Type B pancreatic cell (in vitro differentiated cells): Measurements from ENCODE around the gene AKAP10. TPM values are rescaled to one million over a fixed set of nuclear protein-coding genes. Genes with fewer than 3 reads are reported as not detected.

Source experiments
- DNase-seq: peaks from one replicate; pipeline ENCODE4 v3.0.0; 2021; ENCODE audit warnings: mixed read lengths; ENCODE audit not compliant: unreplicated experiment; ENCODE audit errors: extremely low spot score
- H3K27ac Mint-ChIP-seq: 2 replicates; pipeline ENCODE4 v1.8.0; 2021; ENCODE audit warnings: mild to moderate bottlenecking, mixed read lengths
- H3K27me3 Mint-ChIP-seq: 2 replicates; pipeline ENCODE4 v1.8.0; 2021; ENCODE audit warnings: mixed read lengths
- H3K36me3 Mint-ChIP-seq: 2 replicates; pipeline ENCODE4 v1.8.0; 2021; ENCODE audit warnings: mixed read lengths
- H3K4me1 Mint-ChIP-seq: one replicate; pipeline ENCODE4 v1.8.0; 2021; ENCODE audit warnings: mixed read lengths; ENCODE audit not compliant: unreplicated experiment
- H3K4me3 Mint-ChIP-seq: 2 replicates; pipeline ENCODE4 v1.8.0; 2021; ENCODE audit warnings: mild to moderate bottlenecking, mixed read lengths
- H3K9me3 Mint-ChIP-seq: 2 replicates; pipeline ENCODE4 v1.8.0; 2021; ENCODE audit warnings: mixed read lengths
- total RNA-seq: library from RNA; stranded (reverse); gene quantifications from 2 replicates; pipeline ENCODE4 v1.2.1, GENCODE V29; 2021; ENCODE audit warnings: low replicate concordance
- TF ChIP-seq, protein P1 (sequence below): fragments of 200-600 bp; sonication (generic); conservative IDR thresholded peaks from 2 replicates; pipeline ENCODE4 v1.5.0; 2021; ENCODE audit warnings: antibody characterized with exemption, mild to moderate bottlenecking

Gene AKAP10
- total RNA-seq, 1 donor from 2014 or later, result 30.3 TPM

DNA sequence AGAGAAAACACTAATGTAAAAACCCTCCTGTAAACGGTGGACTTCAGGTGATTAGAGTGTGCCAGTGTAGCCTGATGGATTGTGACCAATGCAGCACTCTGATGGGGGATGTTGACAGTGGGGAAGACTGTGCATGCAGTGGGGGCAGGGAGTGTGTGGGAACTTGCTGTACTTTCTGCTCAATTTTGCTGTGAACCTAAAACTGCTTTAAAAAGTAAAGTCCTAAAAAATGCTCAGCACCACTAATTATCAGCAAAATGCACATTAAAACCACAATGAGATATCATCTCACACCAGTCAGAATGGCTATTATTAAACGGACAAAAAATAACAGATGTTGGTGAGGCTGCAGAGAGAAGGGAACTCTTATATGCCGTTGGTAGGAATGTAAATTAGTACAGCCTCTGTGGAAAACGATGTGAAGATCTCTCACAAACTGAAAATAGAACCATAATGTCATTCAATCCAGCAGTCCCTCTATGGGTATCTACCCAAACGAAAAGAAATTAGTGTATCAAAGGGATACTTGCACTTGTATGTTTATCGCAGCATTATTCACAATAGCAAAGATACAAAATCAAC, 100.2 kb downstream of the AKAP10 start:
- no peaks in the 10 kb centered on the region for H3K9me3 Mint-ChIP-seq
- no peak overlapping the region for H3K4me3 Mint-ChIP-seq
- no peaks in the 10 kb centered on the region for H3K27me3 Mint-ChIP-seq
- DNase-seq, result no peak
- TF ChIP-seq, protein P1, sequence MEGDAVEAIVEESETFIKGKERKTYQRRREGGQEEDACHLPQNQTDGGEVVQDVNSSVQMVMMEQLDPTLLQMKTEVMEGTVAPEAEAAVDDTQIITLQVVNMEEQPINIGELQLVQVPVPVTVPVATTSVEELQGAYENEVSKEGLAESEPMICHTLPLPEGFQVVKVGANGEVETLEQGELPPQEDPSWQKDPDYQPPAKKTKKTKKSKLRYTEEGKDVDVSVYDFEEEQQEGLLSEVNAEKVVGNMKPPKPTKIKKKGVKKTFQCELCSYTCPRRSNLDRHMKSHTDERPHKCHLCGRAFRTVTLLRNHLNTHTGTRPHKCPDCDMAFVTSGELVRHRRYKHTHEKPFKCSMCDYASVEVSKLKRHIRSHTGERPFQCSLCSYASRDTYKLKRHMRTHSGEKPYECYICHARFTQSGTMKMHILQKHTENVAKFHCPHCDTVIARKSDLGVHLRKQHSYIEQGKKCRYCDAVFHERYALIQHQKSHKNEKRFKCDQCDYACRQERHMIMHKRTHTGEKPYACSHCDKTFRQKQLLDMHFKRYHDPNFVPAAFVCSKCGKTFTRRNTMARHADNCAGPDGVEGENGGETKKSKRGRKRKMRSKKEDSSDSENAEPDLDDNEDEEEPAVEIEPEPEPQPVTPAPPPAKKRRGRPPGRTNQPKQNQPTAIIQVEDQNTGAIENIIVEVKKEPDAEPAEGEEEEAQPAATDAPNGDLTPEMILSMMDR, result no peak
- H3K27ac Mint-ChIP-seq, result no peak overlapping the region
- no peaks in the 10 kb centered on the region for H3K4me1 Mint-ChIP-seq
- H3K36me3 Mint-ChIP-seq, result no peaks in the 10 kb centered on the region

GRCh38 chr17:19876529-19877161, 101.0 kb downstream of the AKAP10 start:
- no peaks in the 10 kb centered on the region for H3K27me3 Mint-ChIP-seq
- TF ChIP-seq, protein P1, result no peak
- no peaks in the 10 kb centered on the region for H3K9me3 Mint-ChIP-seq
- no peak for DNase-seq
- H3K4me3 Mint-ChIP-seq, result no peak overlapping the region
- no peaks in the 10 kb centered on the region for H3K36me3 Mint-ChIP-seq
- no peak overlapping the region for H3K27ac Mint-ChIP-seq
- H3K4me1 Mint-ChIP-seq, result no peaks in the 10 kb centered on the region

DNA sequence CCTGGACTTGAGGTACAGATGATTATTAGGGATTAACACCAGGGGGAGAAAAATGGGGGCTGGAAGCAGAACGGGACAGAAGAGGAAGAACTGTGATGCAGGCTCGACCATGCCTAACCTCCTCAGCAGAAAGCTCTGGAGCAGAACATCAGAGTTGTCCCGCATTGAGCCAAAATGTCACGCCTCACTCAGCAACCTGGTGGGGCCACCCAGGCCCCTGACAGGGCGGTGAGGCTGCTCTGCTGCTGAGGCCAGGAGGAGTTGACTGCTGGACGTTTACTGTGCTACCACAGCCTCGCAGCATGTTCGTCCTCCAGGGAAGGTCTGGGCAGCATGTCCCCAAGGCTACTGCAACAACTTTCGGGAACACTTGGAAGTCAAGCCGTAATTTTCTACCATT, 103.4 kb downstream of the AKAP10 start:
- Mint-ChIP-seq H3K4me1 (no peaks in the 10 kb centered on the region), H3K36me3 (no peaks in the 10 kb centered on the region), H3K4me3 (no peak overlapping the region), H3K27ac (no peak overlapping the region), H3K9me3 (no peaks in the 10 kb centered on the region), H3K27me3 (no peaks in the 10 kb centered on the region)
- DNase-seq, result no peak
- TF ChIP-seq, protein P1, result no peak

GRCh38 chr17:19873346-19873745, 104.3 kb downstream of the AKAP10 start:
- H3K36me3 Mint-ChIP-seq, result no peaks in the 10 kb centered on the region
- no peak for DNase-seq
- TF ChIP-seq, protein P1, result no peak
- no peak overlapping the region for H3K4me3 Mint-ChIP-seq
- H3K27ac Mint-ChIP-seq, result no peak overlapping the region
- no peaks in the 10 kb centered on the region for H3K4me1 Mint-ChIP-seq
- no peaks in the 10 kb centered on the region for H3K27me3 Mint-ChIP-seq
- no peaks in the 10 kb centered on the region for H3K9me3 Mint-ChIP-seq

GRCh38 chr17:19868079-19868395, 109.6 kb downstream of the AKAP10 start:
- peak overlapping the region; percentile 80 for H3K4me3 Mint-ChIP-seq
- DNase-seq, result no peak
- no peak overlapping the region for H3K27ac Mint-ChIP-seq
- no peaks in the 10 kb centered on the region for H3K27me3 Mint-ChIP-seq
- TF ChIP-seq, protein P1, result no peak
- peaks cover 4% of the 10 kb centered on the region for H3K36me3 Mint-ChIP-seq
- H3K9me3 Mint-ChIP-seq, result no peaks in the 10 kb centered on the region
- H3K4me1 Mint-ChIP-seq, result peaks cover 16% of the 10 kb centered on the region
